AG04450 (cell line): ENCODE measurements around the gene SAMD4B. TPM values are rescaled to one million over a fixed set of nuclear protein-coding genes. Genes with fewer than 3 reads are reported as not detected.
A peak's percentile ranks its signal among the peaks of the same experiment; 100 is the strongest.

Source experiments
- CTCF ChIA-PET: fragments of 300-600, 350-600 bp; formaldehyde crosslinking; extraction: SDS; loops from one replicate; lab custom pipeline; 2022; ENCODE audit warnings: antibody characterized with exemption, inconsistent platforms; lab: Charles Lee
- POLR2A ChIA-PET: fragments of 350-600 bp; formaldehyde crosslinking; extraction: SDS; loops from one replicate; lab custom pipeline; 2021; ENCODE audit warnings: antibody characterized with exemption, inconsistent platforms; lab: Yijun Ruan, JAX
- DNase-seq: peaks from one replicate; pipeline ENCODE4 v3.0.0-alpha.2; 2011; ENCODE audit warnings: low read depth, low spot score
- H3K27ac ChIP-seq: one replicate; pipeline ENCODE4 v1.5.1; 2012; ENCODE audit warnings: low read depth, low read length, control low read depth
- H3K27me3 ChIP-seq: one replicate; pipeline ENCODE4 v1.6.0; 2012; ENCODE audit warnings: low read length; ENCODE audit not compliant: control insufficient read depth, insufficient read depth
- H3K4me3 ChIP-seq: 2 replicates; pipeline ENCODE4 v1.5.1; 2011; ENCODE audit warnings: mild to moderate bottlenecking, low read depth, low read length, control low read depth
- H3K9me3 ChIP-seq: 2 replicates; pipeline ENCODE4 v1.5.1; 2012; ENCODE audit warnings: low read length; ENCODE audit not compliant: control insufficient read depth, insufficient read depth
- CTCF ChIP-seq: IDR thresholded peaks from 2 replicates; pipeline ENCODE4 v1.5.1; 2011; ENCODE audit warnings: low read depth, low read length, control low read depth, inconsistent platforms
- polyA plus RNA-seq: library from polyadenylated mRNA; depleted of rRNA; stranded (reverse); fragments of >200 nt; gene quantifications from 2 replicates; pipeline ENCODE4 v1.2.3, GENCODE V29; 2011

SAMD4B gene
- polyA plus RNA-seq, 1 experiment, result 33.4 TPM

DNA sequence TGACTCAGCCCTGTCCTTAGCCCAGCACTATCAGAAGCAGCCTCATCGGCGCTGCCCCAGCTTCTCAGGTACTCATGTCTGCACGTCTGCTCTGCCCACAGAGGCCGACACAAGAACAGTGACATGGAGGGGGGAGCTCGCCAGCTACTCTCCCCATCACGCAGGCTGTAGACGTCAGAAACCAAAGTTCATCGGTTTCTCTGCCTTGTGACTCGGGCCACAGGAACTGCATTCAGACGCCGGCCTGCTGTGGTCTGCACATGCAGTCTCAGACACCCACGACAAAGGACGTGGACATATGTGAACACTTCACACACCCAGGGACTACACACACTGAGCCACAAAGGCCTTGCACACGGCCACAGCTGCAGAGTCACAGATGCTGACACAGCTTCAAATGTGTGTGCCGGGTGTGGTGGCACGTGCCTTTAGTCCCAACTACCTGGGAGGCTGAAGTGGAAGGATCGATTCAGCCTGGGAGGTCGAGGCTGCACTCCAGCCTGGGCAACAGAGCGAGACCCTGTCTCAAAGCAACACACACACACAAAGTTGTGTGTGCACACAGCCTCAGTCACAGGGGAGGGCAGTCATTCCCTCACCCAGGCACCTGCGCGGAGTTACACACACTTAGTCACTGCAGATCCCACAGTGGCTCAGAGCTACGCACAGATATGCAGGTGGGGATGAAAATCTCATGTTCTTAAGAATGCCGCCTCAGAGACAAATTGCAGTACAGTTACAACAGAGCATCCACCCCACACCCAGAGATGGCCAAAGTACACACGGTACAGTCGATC, 59.5 kb downstream of the SAMD4B start:
- CTCF ChIA-PET, result interaction anchor here (2.3 kb wide), 1 partner anchor 10 kb away, joined by 14 read pairs; no protein-coding TSS in a partner anchor
- no peaks in the 10 kb centered on the region for H3K27me3 ChIP-seq
- no peaks in the 10 kb centered on the region for H3K9me3 ChIP-seq
- H3K27ac ChIP-seq, result peak overlapping the region; percentile 100
- no peak for TF ChIP-seq CTCF
- no peak overlapping the region for H3K4me3 ChIP-seq
- POLR2A ChIA-PET, result interaction anchor here (0.6 to 3.0 kb wide), 5 partner anchors 10 to 632 kb away, joined by 3 to 18 read pairs (median 3); partner anchors contain the start of genes MED29, PAF1, RPS16 and TIMM50
- no peak for DNase-seq

GRCh38 chr19:39402346-39403300, 60.4 kb downstream of the SAMD4B start:
- TF ChIP-seq CTCF, result no peak
- Histone ChIP-seq H3K9me3 (peaks cover under 1% of the 10 kb centered on the region; the same call in 1 of the 2 replicates), H3K27ac (peak overlapping the region; percentile 100), H3K4me3 (peak overlapping the region; percentile 53), H3K27me3 (no peaks in the 10 kb centered on the region)
- POLR2A ChIA-PET, result interaction anchor here (0.6 to 3.0 kb wide), 7 partner anchors 9 to 367 kb away, joined by 3 to 18 read pairs (median 3); partner anchors contain the start of genes MED29, PAF1, PLEKHG2 and RPS16
- peak; percentile 81 for DNase-seq
- CTCF ChIA-PET, result interaction anchor here (0.7 to 2.3 kb wide), 4 partner anchors 9 to 72 kb away, joined by 3 to 14 read pairs (median 6); no protein-coding TSS in a partner anchor

DNA sequence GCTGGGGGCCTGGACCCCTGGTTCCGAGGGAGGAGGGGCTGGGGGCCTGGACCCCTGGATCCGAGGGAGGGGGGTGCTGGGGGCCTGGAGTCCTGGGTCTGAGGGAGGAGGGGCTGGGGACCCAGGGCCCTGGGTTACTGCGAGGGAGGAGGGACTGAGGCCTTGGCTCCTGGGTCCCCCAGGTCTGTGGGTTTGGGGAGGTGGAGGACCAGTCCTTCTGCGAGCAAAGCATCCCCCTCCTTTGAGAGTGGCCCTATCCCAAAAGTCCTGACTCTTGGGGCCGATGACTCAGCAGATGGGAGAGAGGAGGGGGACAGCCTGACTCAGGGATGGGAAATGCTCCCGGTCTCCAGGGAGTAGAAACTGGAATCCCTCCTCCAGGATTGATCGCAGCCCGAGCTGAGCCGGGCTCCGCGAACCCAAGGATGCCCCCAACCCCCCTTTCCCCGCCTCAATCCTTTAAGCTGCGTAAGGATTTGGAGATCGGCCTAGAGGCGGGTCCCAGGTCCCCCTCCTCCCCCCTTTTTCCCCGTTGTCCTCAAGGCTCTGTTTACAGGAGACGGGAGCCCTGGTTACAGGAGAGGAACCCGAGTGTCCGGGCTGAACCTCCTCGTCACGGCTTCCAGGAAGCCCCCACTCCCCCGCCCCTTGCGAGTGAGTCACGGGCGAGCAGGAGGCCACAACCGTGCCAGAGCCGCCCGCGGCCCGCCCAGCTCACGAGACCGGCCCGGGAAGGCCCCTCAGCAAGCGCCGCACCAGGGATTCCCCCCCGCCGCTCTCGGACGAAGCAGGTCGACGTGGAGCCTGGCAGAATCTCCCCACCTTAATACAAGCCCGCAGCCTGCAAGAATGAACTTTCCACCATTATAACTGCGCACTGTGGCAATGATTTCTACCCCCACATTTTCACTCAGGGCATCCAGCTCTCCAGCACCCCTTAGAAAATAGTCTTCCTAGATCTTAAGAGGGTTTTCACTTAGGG, 61.4 kb downstream of the SAMD4B start:
- TF ChIP-seq CTCF, result no peak
- ChIA-PET POLR2A (interaction anchor here (0.5 to 1.5 kb wide), 7 partner anchors 8 to 1029 kb away, joined by 3 to 17 read pairs (median 4); partner anchors contain the start of genes MED29, PAF1, PLEKHG2 and RPS16), CTCF (interaction anchor here (0.7 to 1.4 kb wide), 3 partner anchors 8 to 71 kb away, joined by 3 to 7 read pairs (median 4); no protein-coding TSS in a partner anchor)

GRCh38 chr19:39405261-39405957, 63.2 kb downstream of the SAMD4B start:
- no peak for DNase-seq
- Histone ChIP-seq H3K27ac (no peak overlapping the region), H3K9me3 (peaks cover 8% of the 10 kb centered on the region; the same call in 1 of the 2 replicates), H3K4me3 (no peak overlapping the region), H3K27me3 (no peaks in the 10 kb centered on the region)
- no peak for TF ChIP-seq CTCF
- POLR2A ChIA-PET, result interaction anchor here (0.7 to 3.7 kb wide), 2 partner anchors 13 to 30 kb away, joined by 4 to 20 read pairs; partner anchors contain the start of gene RPS16
- CTCF ChIA-PET, result interaction anchor here (0.6 kb wide), 1 partner anchor 437 kb away, joined by 3 read pairs; no protein-coding TSS in a partner anchor

More for the DNA sequence above, 61.4 kb downstream of the SAMD4B start:
- Histone ChIP-seq H3K27ac (peak overlapping the region; percentile 100), H3K27me3 (no peaks in the 10 kb centered on the region), H3K4me3 (peak overlapping the region; percentile 53), H3K9me3 (peaks cover 8% of the 10 kb centered on the region; the same call in 1 of the 2 replicates)
- DNase-seq, result peak; percentile 99
